ENCODE results near the gene ATP5PF.
"Not testable (repeated sequence)": the region's sequence is repeated elsewhere in the genome, so short reads cannot be mapped to it uniquely, and the experiment has no call there.

The ATP5PF gene

GRCh38 chr21:25734904-25735645 lies at the start of gene ATP5PF, which contains the start of gene GABPA:
ATP5PF (minus strand) TSS chr21:25734904; CDS start chr21:25729794, 5,110 bp downstream.
GABPA (plus strand) TSS chr21:25734972; CDS start chr21:25741599, 6,627 bp downstream.
- DNase-seq: peak; percentile 98

DNA sequence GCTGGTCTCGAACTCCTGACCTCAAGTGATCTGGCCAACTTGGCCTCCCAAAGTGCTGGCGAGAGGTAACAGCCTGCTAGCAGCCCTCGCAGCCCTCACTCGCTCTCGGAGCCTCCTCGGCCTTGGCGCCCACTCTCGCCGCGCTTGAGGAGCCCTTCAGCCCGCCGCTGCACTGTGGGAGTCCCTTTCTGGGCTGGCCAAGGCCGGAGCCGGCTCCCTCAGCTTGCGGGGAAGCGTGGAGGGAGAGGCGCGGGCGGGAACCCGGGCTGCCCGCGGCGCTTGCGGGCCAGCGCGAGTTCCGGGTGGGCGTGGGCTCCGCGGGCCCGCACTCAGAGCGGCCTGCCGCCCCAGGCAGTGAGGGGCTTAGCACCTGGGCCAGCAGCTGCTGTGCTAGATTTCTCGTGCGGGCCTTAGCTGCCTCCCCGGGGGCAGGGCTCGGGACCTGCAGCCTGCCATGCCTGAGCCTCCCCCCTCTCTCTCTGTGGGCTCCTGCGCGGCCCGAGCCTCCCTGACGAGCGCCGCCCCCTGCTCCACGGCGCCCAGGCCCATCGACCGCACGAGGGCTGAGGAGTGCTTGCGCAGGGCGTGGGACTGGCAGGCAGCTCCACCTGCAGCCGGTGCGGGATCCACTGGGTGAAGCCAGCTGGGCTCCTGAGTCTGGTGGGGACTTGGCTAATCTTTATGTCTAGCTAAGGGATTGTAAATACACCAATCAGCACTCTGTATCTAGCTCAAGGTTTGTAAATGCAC lies 43.6 kb upstream of the ATP5PF start:
- not testable (repeated sequence) for DNase-seq

- DNase-seq: no peak
These were observed 41.7 kb upstream of the ATP5PF start for GRCh38 chr21:25776440-25776839.

- no peak for DNase-seq
These were observed 38.0 kb upstream of the ATP5PF start for GRCh38 chr21:25772686-25773085.

DNA sequence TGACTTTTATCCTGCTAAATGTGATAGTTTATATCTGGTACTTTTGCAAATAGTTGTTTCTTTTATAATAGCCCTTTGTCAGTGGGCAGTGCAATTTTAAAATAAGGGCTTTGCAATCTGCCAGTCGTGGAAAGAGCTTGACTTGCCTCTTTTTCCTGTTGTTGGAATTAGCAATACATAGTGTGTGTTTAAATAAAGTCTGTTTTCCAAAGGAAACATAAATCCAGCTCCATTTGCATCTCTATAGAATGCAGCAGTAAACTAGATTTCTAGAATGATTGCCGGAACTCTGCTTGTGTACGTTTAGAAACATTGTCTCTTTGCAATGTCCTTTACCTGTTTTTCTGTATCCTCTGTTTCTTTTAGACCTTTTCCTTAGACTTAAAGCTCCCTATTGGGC lies 33.2 kb upstream of the ATP5PF start:
- DNase-seq: no peak

- no peak for DNase-seq
These were observed 29.4 kb upstream of the ATP5PF start for GRCh38 chr21:25764065-25764464.

- DNase-seq: no peak
These were observed 26.0 kb upstream of the ATP5PF start for GRCh38 chr21:25760677-25761076.

DNA sequence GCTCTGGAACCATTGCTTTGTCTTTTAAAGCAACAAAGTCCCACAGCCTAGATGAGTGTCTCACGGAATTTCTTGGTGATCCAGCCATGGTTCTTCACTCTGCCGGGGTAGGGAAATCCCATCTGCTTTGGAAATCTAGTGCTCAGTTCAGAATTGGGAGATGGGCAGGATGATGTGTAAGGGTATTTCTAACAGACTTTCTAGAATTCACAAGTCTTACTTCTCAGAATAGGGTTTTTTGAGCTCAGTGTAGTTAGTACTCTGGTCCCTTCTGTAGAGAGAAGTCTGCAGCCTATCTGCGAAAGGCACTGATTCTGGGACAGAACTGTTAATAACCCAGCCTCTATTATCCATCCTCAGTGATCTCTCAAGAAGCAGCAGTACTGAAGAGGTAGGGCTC lies 25.4 kb upstream of the ATP5PF start:
- no peak for DNase-seq

- DNase-seq: no peak
These were observed 24.9 kb upstream of the ATP5PF start for GRCh38 chr21:25759573-25759972.

DNA sequence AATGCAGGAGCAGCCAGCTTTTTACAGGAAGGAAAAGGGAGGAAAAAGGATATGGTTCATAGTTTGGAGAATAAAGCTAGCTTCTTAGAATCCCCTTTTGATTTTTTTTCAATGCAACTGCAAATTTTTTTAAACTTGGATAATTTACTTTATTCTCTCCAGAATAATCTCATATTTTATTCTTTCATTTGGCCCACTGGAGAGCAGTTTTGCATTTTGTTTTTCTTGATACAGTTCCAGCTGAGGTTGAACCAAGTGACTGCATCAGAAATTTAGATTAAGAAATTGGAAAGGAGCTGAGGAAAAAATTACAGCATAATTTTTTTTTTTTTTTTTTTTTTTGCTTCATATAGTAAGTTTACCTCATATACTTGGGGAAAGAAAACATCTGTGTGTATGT lies 22.8 kb upstream of the ATP5PF start:
- DNase-seq: no peak

DNA sequence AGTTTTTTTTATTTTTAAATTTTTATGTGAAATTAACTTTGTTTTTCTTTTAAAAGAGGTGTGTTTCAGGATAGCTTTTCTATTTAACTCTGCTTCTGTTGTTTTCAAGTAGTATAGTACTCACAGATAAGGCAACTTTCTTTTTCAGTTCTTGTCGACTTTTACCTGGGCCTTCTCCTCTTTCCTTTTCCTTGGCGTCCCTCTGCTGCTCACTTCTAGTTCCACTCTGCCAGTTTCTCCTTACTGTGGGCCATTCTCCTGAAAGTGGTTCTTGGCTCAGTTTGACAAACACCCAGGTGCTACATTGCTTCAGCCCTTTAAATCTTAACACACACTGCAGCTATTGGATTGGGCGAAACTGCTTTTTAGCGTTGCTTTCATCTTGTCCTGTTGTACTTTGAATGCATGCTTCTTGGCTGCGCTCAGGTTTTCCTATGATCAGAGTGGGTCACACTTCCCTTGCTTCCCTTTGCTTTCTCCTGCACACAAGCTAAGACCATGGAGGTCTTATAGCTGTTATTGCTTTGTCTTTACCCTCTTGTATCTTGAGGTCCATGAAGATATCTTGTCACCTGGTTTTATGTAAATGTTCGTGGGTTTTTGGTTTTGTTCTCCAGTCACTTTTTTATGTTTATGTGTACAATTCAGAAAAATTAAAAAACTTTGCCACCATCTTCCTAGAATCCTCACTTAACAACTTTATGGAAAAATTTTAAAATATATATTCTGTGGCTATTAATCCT lies 21.7 kb upstream of the ATP5PF start:
- no peak for DNase-seq

- DNase-seq: no peak
These were observed 17.7 kb upstream of the ATP5PF start for GRCh38 chr21:25752416-25752815.

DNA sequence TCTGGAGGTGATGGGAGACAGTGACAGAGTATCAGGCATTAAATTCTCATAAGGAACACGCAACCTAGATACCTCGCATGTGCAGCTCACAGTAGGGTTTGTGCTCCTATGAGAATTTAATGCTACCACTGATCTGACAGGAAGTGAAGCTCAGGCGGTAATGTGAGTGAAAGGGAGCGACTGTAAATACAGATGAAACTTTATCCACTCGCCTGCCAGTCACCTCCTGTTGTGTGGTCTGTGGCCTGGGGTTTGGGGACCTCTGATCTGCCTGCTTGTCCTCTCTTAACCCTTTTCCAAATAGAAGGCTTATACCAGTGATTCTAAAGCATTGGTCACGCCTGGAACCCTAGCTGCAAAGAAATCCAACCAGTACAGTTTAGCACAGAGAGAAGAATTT lies 15.4 kb upstream of the ATP5PF start:
- DNase-seq: no peak

- no peak for DNase-seq
These were observed 10.2 kb upstream of the ATP5PF start for GRCh38 chr21:25744854-25745253.

GRCh38 chr21:25742900-25743299 lies 8.2 kb upstream of the ATP5PF start:
- no peak for DNase-seq

DNA sequence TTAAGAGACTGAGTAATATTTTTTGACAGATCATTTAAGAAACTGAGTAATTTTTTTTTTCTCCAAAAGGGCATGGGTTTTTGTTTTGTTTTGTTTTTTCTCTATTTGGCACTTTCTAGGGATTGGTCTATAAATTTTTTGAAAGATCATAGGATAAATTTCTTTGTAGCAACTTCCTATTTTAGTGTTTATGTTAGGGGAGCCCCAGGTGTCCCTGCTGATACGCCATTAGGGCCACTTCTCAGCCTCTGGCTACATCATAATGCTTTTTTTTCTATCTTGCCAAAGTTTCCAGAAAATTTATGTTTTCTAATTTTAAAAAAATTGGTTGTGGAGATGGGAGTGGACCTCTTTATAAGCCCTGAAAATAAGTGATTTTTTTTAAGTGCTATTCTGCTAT lies 2.7 kb upstream of the ATP5PF start:
- no peak for DNase-seq

GRCh38 chr21:25735646-25736597 lies 1.2 kb upstream of the ATP5PF start:
- DNase-seq: peak; percentile 81

GRCh38 chr21:25734654-25734903 lies 125 bp downstream of the ATP5PF start:
- no peak for DNase-seq

- DNase-seq: peak; percentile 43
These were observed 648 bp downstream of the ATP5PF start for GRCh38 chr21:25733859-25734653.

DNA sequence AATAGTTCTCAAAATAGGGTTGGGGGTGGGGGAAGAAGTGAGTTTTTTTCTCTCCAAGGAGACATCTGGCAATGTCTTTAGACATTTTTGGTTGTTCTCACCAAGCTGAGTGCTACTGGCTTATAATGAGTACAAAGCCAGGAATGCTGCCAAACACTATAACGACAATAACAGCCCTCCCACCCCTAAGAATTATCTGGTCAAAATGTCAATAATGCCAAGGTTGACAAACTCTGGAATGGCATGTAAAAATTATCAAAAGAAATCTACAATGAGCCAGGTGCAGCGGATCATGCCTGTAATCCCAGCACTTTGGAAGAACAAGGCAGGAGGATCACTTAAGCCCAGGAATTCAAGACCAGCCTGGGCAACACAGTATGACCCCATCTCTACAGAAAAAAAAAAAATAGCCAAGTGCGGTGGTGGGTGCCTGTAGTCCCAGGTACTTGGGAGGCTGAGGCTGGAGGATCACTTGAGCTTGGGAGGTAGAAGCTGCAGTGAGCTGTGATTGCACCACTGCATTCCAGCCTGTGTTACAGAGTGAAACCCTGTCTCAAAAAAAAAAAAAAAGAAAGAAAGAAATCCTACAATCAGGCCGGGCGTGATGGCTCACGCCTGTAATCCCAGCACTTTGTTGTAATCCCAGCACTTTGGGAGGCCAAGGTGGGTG lies 2.5 kb downstream of the ATP5PF start:
- DNase-seq: no peak

GRCh38 chr21:25722631-25723030 lies 12.1 kb downstream of the ATP5PF start:
- no peak for DNase-seq
